Panc1 (cell line): Measurements from ENCODE around the gene LRRC57. TPM values are rescaled to one million over a fixed set of nuclear protein-coding genes. Genes with fewer than 3 reads are reported as not detected.

ENCODE experiments used
- ATAC-seq: fragments of 200-7000 bp; cut with Tn5 transposase; 2 replicates; pipeline ENCODE4 v1.9.1; 2020; ENCODE audit warnings: mild to moderate bottlenecking, moderate library complexity
- BruUV-seq: library from RNA; stranded (reverse); fragments of 400-500 nt; replicated peaks from 2 replicates; lab custom pipeline; 2021; lab: Mats Ljungman, UMichigan
- CTCF ChIA-PET: fragments of 300-600 bp; sonication (Branson Sonifier 250); formaldehyde crosslinking; loops from one replicate; lab custom pipeline; 2022; ENCODE audit warnings: antibody characterized with exemption; lab: Charles Lee
- POLR2A ChIA-PET: fragments of 300-600 bp; sonication (Branson Sonifier 250); formaldehyde crosslinking; loops from one replicate; lab custom pipeline; 2022; ENCODE audit warnings: antibody characterized with exemption; lab: Charles Lee
- DNase-seq: peaks from one replicate; pipeline ENCODE4 v3.0.0-alpha.2; 2010; ENCODE audit warnings: low read depth, low spot score
- H3K27ac ChIP-seq: 2 replicates; pipeline ENCODE4 v1.5.1; 2011; ENCODE audit warnings: mild to moderate bottlenecking, low read length, inconsistent platforms
- H3K27me3 ChIP-seq: fragments of 200-500 bp; sonication (Bioruptor generic); 2 replicates; pipeline ENCODE4 v1.6.0; 2014; ENCODE audit warnings: low read length, inconsistent platforms; ENCODE audit not compliant: control insufficient read depth, insufficient read depth
- H3K36me3 ChIP-seq: fragments of 200-500 bp; sonication (Bioruptor generic); 2 replicates; pipeline ENCODE4 v1.5.1; 2014; ENCODE audit warnings: inconsistent platforms, mild to moderate bottlenecking, low read length, moderate library complexity; ENCODE audit not compliant: control insufficient read depth, insufficient read depth
- H3K4me1 ChIP-seq: 2 replicates; pipeline ENCODE4 v1.5.1; 2011; ENCODE audit warnings: inconsistent platforms, mild to moderate bottlenecking, low read length, moderate library complexity; ENCODE audit not compliant: control insufficient read depth, insufficient read depth
- H3K4me3 ChIP-seq, 2 experiments: 2 replicates each; pipeline ENCODE4 v1.5.1; 2011 to 2012; ENCODE audit warnings: low read depth in 2 of 2, low read length in 2 of 2, mild to moderate bottlenecking in 2 of 2, inconsistent platforms in 1 of 2, moderate library complexity in 1 of 2
- H3K9me3 ChIP-seq: fragments of 200-500 bp; sonication (Bioruptor generic); 2 replicates; pipeline ENCODE4 v1.5.1; 2014; ENCODE audit warnings: low read depth, mild to moderate bottlenecking, inconsistent platforms, low read length, moderate library complexity; ENCODE audit not compliant: control insufficient read depth, insufficient read depth
- POLR2AphosphoS5 ChIP-seq: IDR thresholded peaks from 2 replicates; pipeline ENCODE4 v1.6.1; 2012; ENCODE audit warnings: mild to moderate bottlenecking, low read depth, low read length, moderate library complexity
- SIN3A ChIP-seq: IDR thresholded peaks from 2 replicates; pipeline ENCODE4 v1.6.1; 2012; ENCODE audit warnings: low read depth, mild to moderate bottlenecking, low read length, moderate library complexity, borderline replicate concordance; ENCODE audit not compliant: insufficient read depth
- TCF7L2 ChIP-seq: IDR thresholded peaks from 2 replicates; pipeline ENCODE4 v1.6.1; 2011; ENCODE audit warnings: mild to moderate bottlenecking, low read depth, low read length, inconsistent platforms
- in situ Hi-C: cut with HindIII; loops from 2 replicates; pipeline ENCODE4 v1.10.0; 2016; ENCODE audit warnings: low sequenced_read_pairs, low pct_unique_long_range_greater_than_20kb
- intact Hi-C: fragments of 100-400 bp; cut with micrococcal nuclease; formaldehyde crosslinking; loops from one replicate; pipeline ENCODE4 v1.10.0; 2022; ENCODE audit not compliant: unreplicated experiment
- total RNA-seq: library from RNA; stranded (reverse); gene quantifications from one replicate; pipeline ENCODE4 v1.2.1, GENCODE V29; 2021; ENCODE audit not compliant: unreplicated experiment
- TF ChIP-seq, protein P1 (sequence below): fragments of 450-650 bp; IDR thresholded peaks from 2 replicates; pipeline ENCODE4 v1.5.1; 2017; ENCODE audit warnings: mild to moderate bottlenecking
- TF ChIP-seq, protein P2 (sequence below), 2 experiments: IDR thresholded peaks; 2 replicates each; pipeline ENCODE4 v1.6.1; 2011 to 2012; ENCODE audit warnings: low read depth in 2 of 2, control low read depth in 1 of 2, low read length in 1 of 2, mild to moderate bottlenecking in 1 of 2, moderate library complexity in 1 of 2; ENCODE audit not compliant: insufficient read depth in 1 of 2

LRRC57 gene
- total RNA-seq, 1 experiment from 2014 or later: 39.2 TPM

DNA sequence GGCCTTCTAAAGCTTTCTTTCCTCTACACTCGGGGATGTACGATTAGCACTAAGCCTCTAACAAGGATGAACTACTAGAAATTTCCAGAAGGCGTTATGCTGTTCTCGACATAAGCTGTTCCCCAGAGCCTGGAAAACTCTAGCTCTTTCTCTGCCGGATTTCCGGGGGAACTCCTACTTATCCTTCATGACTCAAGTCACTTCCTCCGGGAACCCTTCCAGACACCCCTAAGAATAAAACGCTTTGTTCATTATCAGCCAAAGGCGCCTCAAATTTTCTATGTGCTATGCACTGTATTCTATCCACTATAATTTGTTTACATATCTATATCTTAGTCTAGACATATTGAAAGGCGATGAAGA, 53.6 kb downstream of the LRRC57 start:
- Histone ChIP-seq H3K9me3 (no peaks in the 10 kb centered on the region), H3K36me3 (peaks cover 2% of the 10 kb centered on the region; the same call in 1 of the 2 replicates), H3K4me3 (peak overlapping the region; percentile 97 to 99), H3K27ac (peak overlapping the region; percentile 93), H3K4me1 (peaks cover 33% of the 10 kb centered on the region), H3K27me3 (no peaks in the 10 kb centered on the region)
- in situ Hi-C loops: no loop called here
- ATAC-seq (peak; percentile 39), DNase-seq (no peak)
- CTCF ChIA-PET: no interaction called here
- POLR2A ChIA-PET: interaction anchor here (0.5 to 0.6 kb wide), 2 partner anchors 58 to 60 kb away, joined by 6 to 11 read pairs; no protein-coding TSS in a partner anchor
- TF ChIP-seq, protein P1, sequence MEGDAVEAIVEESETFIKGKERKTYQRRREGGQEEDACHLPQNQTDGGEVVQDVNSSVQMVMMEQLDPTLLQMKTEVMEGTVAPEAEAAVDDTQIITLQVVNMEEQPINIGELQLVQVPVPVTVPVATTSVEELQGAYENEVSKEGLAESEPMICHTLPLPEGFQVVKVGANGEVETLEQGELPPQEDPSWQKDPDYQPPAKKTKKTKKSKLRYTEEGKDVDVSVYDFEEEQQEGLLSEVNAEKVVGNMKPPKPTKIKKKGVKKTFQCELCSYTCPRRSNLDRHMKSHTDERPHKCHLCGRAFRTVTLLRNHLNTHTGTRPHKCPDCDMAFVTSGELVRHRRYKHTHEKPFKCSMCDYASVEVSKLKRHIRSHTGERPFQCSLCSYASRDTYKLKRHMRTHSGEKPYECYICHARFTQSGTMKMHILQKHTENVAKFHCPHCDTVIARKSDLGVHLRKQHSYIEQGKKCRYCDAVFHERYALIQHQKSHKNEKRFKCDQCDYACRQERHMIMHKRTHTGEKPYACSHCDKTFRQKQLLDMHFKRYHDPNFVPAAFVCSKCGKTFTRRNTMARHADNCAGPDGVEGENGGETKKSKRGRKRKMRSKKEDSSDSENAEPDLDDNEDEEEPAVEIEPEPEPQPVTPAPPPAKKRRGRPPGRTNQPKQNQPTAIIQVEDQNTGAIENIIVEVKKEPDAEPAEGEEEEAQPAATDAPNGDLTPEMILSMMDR: no peak
- TF ChIP-seq SIN3A (no peak), POLR2AphosphoS5 (no peak), TCF7L2 (no peak)
- TF ChIP-seq, protein P2, sequence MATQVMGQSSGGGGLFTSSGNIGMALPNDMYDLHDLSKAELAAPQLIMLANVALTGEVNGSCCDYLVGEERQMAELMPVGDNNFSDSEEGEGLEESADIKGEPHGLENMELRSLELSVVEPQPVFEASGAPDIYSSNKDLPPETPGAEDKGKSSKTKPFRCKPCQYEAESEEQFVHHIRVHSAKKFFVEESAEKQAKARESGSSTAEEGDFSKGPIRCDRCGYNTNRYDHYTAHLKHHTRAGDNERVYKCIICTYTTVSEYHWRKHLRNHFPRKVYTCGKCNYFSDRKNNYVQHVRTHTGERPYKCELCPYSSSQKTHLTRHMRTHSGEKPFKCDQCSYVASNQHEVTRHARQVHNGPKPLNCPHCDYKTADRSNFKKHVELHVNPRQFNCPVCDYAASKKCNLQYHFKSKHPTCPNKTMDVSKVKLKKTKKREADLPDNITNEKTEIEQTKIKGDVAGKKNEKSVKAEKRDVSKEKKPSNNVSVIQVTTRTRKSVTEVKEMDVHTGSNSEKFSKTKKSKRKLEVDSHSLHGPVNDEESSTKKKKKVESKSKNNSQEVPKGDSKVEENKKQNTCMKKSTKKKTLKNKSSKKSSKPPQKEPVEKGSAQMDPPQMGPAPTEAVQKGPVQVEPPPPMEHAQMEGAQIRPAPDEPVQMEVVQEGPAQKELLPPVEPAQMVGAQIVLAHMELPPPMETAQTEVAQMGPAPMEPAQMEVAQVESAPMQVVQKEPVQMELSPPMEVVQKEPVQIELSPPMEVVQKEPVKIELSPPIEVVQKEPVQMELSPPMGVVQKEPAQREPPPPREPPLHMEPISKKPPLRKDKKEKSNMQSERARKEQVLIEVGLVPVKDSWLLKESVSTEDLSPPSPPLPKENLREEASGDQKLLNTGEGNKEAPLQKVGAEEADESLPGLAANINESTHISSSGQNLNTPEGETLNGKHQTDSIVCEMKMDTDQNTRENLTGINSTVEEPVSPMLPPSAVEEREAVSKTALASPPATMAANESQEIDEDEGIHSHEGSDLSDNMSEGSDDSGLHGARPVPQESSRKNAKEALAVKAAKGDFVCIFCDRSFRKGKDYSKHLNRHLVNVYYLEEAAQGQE (IDR thresholded peaks at IDR 0.05; ENCODE audit: insufficient read depth in 1 of 2, low read depth in 2 of 2, low read length in 1 of 2): no peak
- BruUV-seq: no TSS peak
- intact Hi-C loops: no loop called here

DNA sequence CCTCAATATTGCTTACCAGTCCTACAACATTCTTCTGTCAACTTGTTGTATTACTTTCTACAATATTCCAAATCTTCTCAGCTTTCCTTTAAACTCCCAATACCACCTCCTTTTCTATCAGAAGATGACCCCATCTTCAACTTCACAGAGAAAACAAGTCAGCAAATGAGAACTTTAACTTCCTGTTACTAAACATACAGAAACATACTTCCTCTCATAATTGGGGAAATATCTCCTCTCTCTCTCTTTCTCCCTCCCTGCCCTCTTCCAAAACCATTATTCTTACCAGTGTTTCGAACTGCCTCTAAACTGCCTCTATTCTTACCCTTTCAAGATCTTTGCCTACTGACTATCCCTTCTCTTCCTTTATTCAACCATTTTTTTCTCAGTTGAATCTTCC, 54.9 kb downstream of the LRRC57 start:
- CTCF ChIA-PET: no interaction called here
- POLR2A ChIA-PET: interaction anchor here (0.7 kb wide), 1 partner anchor 101 kb away, joined by 12 read pairs; no protein-coding TSS in a partner anchor
- Histone ChIP-seq H3K4me1 (peaks cover 20% of the 10 kb centered on the region), H3K36me3 (peaks cover 2% of the 10 kb centered on the region; the same call in 1 of the 2 replicates), H3K4me3 (no peak overlapping the region), H3K27ac (peak overlapping the region; percentile 52; the same call in 1 of the 2 replicates), H3K27me3 (no peaks in the 10 kb centered on the region), H3K9me3 (no peaks in the 10 kb centered on the region)
- TF ChIP-seq SIN3A (no peak), POLR2AphosphoS5 (no peak), TCF7L2 (no peak)
- TF ChIP-seq, protein P1: no peak
- TF ChIP-seq, protein P2 (IDR thresholded peaks at IDR 0.05; ENCODE audit: insufficient read depth in 1 of 2, low read depth in 2 of 2, low read length in 1 of 2): no peak
- intact Hi-C loops: no loop called here
- no peak for ATAC-seq
- in situ Hi-C loops: no loop called here
- BruUV-seq: no TSS peak
- DNase-seq: no peak
